Measurements from ENCODE around the gene COL10A1. TPM values are rescaled to one million over a fixed set of nuclear protein-coding genes. Genes with fewer than 3 reads are reported as not detected.

Gene COL10A1
- total RNA-seq, 1 donor from 2014 or later: not detected

DNA sequence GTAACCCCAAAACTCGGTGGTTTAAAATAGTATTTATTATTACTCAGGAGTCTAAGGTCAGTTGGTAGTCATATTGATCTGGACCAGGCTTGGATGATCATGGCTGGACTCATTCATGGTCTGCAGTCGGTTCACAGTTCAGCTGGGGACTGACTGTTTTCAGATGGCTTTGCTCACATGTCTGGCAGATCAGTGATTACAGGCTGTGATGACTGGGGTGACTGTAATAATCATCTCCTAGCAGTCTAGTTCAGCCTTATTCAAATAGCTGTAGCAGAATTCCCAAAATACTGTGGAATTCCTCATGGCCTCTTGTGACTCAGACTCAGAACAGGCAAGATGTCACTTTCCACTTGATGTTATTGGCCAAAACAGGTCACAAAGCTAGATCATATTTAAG, 41.6 kb downstream of the COL10A1 start:
- no peaks in the 10 kb centered on the region for H3K9me3 ChIP-seq (ENCODE audit: low read depth)

DNA sequence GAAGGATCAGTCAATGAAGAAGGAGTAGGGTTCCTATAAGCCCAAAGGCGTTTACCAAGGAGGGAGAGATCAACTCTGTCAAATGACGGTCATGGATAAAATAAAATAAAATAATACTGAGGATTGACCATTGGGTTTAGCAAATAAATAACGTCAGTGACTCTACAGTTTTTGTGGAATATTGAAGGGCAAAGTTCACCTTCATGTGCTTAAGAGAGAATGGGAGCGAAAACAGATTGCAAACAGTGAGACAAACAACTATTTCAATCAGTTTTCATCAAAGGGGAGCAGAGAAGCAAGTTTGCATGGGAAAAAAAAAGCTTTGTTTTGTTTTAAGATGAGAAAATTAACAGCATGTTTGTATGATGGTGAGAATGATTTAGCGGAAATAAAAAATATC, 42.9 kb downstream of the COL10A1 start:
- Histone ChIP-seq H3K27ac (no peak overlapping the region), H3F3A (ENCODE audit: low read depth) (no peaks in the 10 kb centered on the region), H3K9me3 (ENCODE audit: low read depth) (no peaks in the 10 kb centered on the region), H3K79me2 (ENCODE audit: low read depth) (no peaks in the 10 kb centered on the region), H3K4me1 (no peaks in the 10 kb centered on the region), H3K4me3 (no peak overlapping the region), H2AFZ (replicated peaks) (no peak overlapping the region), H3K36me3 (no peaks in the 10 kb centered on the region), H3K9ac (no peak overlapping the region), H3K4me2 (no peak overlapping the region), H4K20me1 (ENCODE audit: low read depth) (no peaks in the 10 kb centered on the region), H3K27me3 (no peaks in the 10 kb centered on the region)
- Mint-ChIP-seq H3K27me3 (ENCODE audit: insufficient read depth, low read depth) (peaks cover 4% of the 10 kb centered on the region), H3K36me3 (no peaks in the 10 kb centered on the region), H3K27ac (no peak overlapping the region), H3K9me3 (no peaks in the 10 kb centered on the region), H3K4me3 (no peak overlapping the region), H3K4me1 (no peaks in the 10 kb centered on the region)
- no peak for DNase-seq (ENCODE audit: low spot score)
- TF ChIP-seq EZH2phosphoT487 (IDR thresholded peaks at IDR 0.05) (no peak), EZH2 (IDR thresholded peaks at IDR 0.05) (no peak)
- TF ChIP-seq, protein P1, sequence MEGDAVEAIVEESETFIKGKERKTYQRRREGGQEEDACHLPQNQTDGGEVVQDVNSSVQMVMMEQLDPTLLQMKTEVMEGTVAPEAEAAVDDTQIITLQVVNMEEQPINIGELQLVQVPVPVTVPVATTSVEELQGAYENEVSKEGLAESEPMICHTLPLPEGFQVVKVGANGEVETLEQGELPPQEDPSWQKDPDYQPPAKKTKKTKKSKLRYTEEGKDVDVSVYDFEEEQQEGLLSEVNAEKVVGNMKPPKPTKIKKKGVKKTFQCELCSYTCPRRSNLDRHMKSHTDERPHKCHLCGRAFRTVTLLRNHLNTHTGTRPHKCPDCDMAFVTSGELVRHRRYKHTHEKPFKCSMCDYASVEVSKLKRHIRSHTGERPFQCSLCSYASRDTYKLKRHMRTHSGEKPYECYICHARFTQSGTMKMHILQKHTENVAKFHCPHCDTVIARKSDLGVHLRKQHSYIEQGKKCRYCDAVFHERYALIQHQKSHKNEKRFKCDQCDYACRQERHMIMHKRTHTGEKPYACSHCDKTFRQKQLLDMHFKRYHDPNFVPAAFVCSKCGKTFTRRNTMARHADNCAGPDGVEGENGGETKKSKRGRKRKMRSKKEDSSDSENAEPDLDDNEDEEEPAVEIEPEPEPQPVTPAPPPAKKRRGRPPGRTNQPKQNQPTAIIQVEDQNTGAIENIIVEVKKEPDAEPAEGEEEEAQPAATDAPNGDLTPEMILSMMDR (IDR thresholded peaks at IDR 0.05): no peak

More for the DNA sequence above, 41.6 kb downstream of the COL10A1 start:
- Histone ChIP-seq H3K79me2 (ENCODE audit: low read depth) (no peaks in the 10 kb centered on the region), H3K4me2 (no peak overlapping the region), H3K9ac (no peak overlapping the region), H3K27me3 (no peaks in the 10 kb centered on the region), H3K27ac (no peak overlapping the region), H3F3A (ENCODE audit: low read depth) (no peaks in the 10 kb centered on the region), H3K36me3 (no peaks in the 10 kb centered on the region), H2AFZ (replicated peaks) (no peak overlapping the region), H3K4me3 (no peak overlapping the region), H4K20me1 (ENCODE audit: low read depth) (no peaks in the 10 kb centered on the region), H3K4me1 (no peaks in the 10 kb centered on the region)
- Mint-ChIP-seq H3K27me3 (ENCODE audit: insufficient read depth, low read depth) (peaks cover 4% of the 10 kb centered on the region), H3K36me3 (no peaks in the 10 kb centered on the region), H3K4me3 (no peak overlapping the region), H3K27ac (no peak overlapping the region), H3K4me1 (no peaks in the 10 kb centered on the region), H3K9me3 (no peaks in the 10 kb centered on the region)
- TF ChIP-seq EZH2phosphoT487 (IDR thresholded peaks at IDR 0.05) (no peak), EZH2 (IDR thresholded peaks at IDR 0.05) (no peak)
- TF ChIP-seq, protein P1 (IDR thresholded peaks at IDR 0.05): no peak
- no peak for DNase-seq (ENCODE audit: low spot score)

DNA sequence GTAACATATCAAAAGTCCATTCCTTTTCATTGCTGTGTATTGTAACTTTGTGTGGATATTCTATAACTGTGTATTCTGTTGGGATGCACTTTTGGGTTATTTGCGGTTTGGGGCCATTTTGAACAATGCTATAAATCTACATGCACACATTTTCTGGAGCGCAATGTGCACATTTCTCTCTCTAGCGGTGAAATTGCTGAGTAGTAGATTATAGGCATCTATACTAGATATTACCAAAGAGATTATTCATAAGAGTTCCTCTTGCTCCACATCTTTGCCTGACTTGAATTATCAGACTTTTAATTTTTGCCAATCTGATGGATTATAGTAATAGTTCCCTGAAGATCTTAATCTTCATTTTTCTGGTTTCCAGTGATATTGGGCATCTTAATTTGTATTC, 47.0 kb downstream of the COL10A1 start:
- Mint-ChIP-seq H3K27me3 (ENCODE audit: insufficient read depth, low read depth) (peaks cover 2% of the 10 kb centered on the region), H3K4me1 (no peaks in the 10 kb centered on the region), H3K4me3 (no peak overlapping the region)

More for the DNA sequence above, 47.0 kb downstream of the COL10A1 start:
- TF ChIP-seq, protein P1 (IDR thresholded peaks at IDR 0.05): no peak
- TF ChIP-seq EZH2 (IDR thresholded peaks at IDR 0.05) (no peak), EZH2phosphoT487 (IDR thresholded peaks at IDR 0.05) (no peak)
- Histone ChIP-seq H3K4me1 (no peaks in the 10 kb centered on the region), H3K4me2 (no peak overlapping the region), H3K27ac (no peak overlapping the region), H3K9ac (no peak overlapping the region), H2AFZ (replicated peaks) (no peak overlapping the region), H3K9me3 (ENCODE audit: low read depth) (no peaks in the 10 kb centered on the region), H3K79me2 (ENCODE audit: low read depth) (no peaks in the 10 kb centered on the region), H3F3A (ENCODE audit: low read depth) (no peaks in the 10 kb centered on the region), H3K36me3 (no peaks in the 10 kb centered on the region), H3K27me3 (no peaks in the 10 kb centered on the region), H3K4me3 (no peak overlapping the region), H4K20me1 (ENCODE audit: low read depth) (no peaks in the 10 kb centered on the region)
- H3K27ac Mint-ChIP-seq: no peak overlapping the region
- no peaks in the 10 kb centered on the region for H3K36me3 Mint-ChIP-seq
- no peaks in the 10 kb centered on the region for H3K9me3 Mint-ChIP-seq
- DNase-seq (ENCODE audit: low spot score): no peak

All from neural progenitor cell (in vitro differentiated cells).